Activated naive CD8-positive, alpha-beta T cell treated with anti-CD3 and anti-CD28 coated beads, Interleukin-2, amount 50 U/mL, for 24 hours (primary cell): ENCODE measurements around the gene NMS.

ENCODE experiments used
- ATAC-seq: fragments of 150-1000 bp; cut with Tn5 transposase; one replicate; pipeline ENCODE4 v1.10.0; 2021
- DNase-seq: peaks from one replicate; pipeline ENCODE4 v3.0.0; 2021
- H3K27ac Mint-ChIP-seq: one replicate; pipeline ENCODE4 v1.8.0; 2021; ENCODE audit warnings: mild to moderate bottlenecking, mixed read lengths
- H3K27me3 Mint-ChIP-seq: one replicate; pipeline ENCODE4 v1.8.0; 2021; ENCODE audit warnings: mixed read lengths
- H3K36me3 Mint-ChIP-seq: one replicate; pipeline ENCODE4 v1.8.0; 2021; ENCODE audit warnings: low read depth, mixed read lengths
- H3K4me1 Mint-ChIP-seq: one replicate; pipeline ENCODE4 v1.8.0; 2021; ENCODE audit warnings: mixed read lengths
- H3K4me3 Mint-ChIP-seq: one replicate; pipeline ENCODE4 v1.8.0; 2021; ENCODE audit warnings: mild to moderate bottlenecking, moderate library complexity, mixed read lengths
- H3K9me3 Mint-ChIP-seq: one replicate; pipeline ENCODE4 v1.8.0; 2021; ENCODE audit warnings: mixed read lengths

Gene NMS

GRCh38 chr2:100518801-100519200, 48.5 kb downstream of the NMS start:
- Mint-ChIP-seq H3K4me3 (no peak overlapping the region), H3K27ac (no peak overlapping the region)

GRCh38 chr2:100520224-100520623, 49.9 kb downstream of the NMS start:
- ATAC-seq = no peak
- Mint-ChIP-seq H3K4me3 (no peak overlapping the region), H3K27ac (no peak overlapping the region), H3K9me3 (no peaks in the 10 kb centered on the region), H3K36me3 (no peaks in the 10 kb centered on the region), H3K4me1 (no peaks in the 10 kb centered on the region), H3K27me3 (peaks cover 3% of the 10 kb centered on the region)
- DNase-seq = no peak

More at GRCh38 chr2:100518801-100519200, 48.5 kb downstream of the NMS start:
- Mint-ChIP-seq H3K36me3 (no peaks in the 10 kb centered on the region), H3K27me3 (peaks cover 3% of the 10 kb centered on the region), H3K4me1 (no peaks in the 10 kb centered on the region), H3K9me3 (no peaks in the 10 kb centered on the region)
- ATAC-seq (no peak), DNase-seq (no peak)

- Mint-ChIP-seq H3K27ac (no peak overlapping the region), H3K4me3 (no peak overlapping the region), H3K4me1 (no peaks in the 10 kb centered on the region), H3K36me3 (no peaks in the 10 kb centered on the region), H3K9me3 (no peaks in the 10 kb centered on the region), H3K27me3 (peaks cover 3% of the 10 kb centered on the region)
- no peak for ATAC-seq
- no peak for DNase-seq
Observed at GRCh38 chr2:100522430-100522829, 52.1 kb downstream of the NMS start.

- Mint-ChIP-seq H3K9me3 (no peaks in the 10 kb centered on the region), H3K36me3 (no peaks in the 10 kb centered on the region), H3K27me3 (no peaks in the 10 kb centered on the region), H3K27ac (no peak overlapping the region), H3K4me1 (no peaks in the 10 kb centered on the region), H3K4me3 (no peak overlapping the region)
- DNase-seq (no peak), ATAC-seq (no peak)
Observed at GRCh38 chr2:100524331-100524730, 54.0 kb downstream of the NMS start.

- DNase-seq (no peak), ATAC-seq (no peak)
- H3K27me3 Mint-ChIP-seq = no peaks in the 10 kb centered on the region
- no peaks in the 10 kb centered on the region for H3K36me3 Mint-ChIP-seq
- H3K4me1 Mint-ChIP-seq = no peaks in the 10 kb centered on the region
- no peaks in the 10 kb centered on the region for H3K9me3 Mint-ChIP-seq
- H3K27ac Mint-ChIP-seq = no peak overlapping the region
- no peak overlapping the region for H3K4me3 Mint-ChIP-seq
Observed at GRCh38 chr2:100526868-100527267, 56.6 kb downstream of the NMS start.

- Mint-ChIP-seq H3K4me1 (no peaks in the 10 kb centered on the region), H3K36me3 (no peaks in the 10 kb centered on the region), H3K27ac (no peak overlapping the region), H3K27me3 (no peaks in the 10 kb centered on the region), H3K4me3 (no peak overlapping the region), H3K9me3 (no peaks in the 10 kb centered on the region)
- DNase-seq (no peak), ATAC-seq (no peak)
Observed at GRCh38 chr2:100527440-100528015, 57.2 kb downstream of the NMS start.

- Mint-ChIP-seq H3K27me3 (peaks cover 4% of the 10 kb centered on the region), H3K9me3 (peaks cover 7% of the 10 kb centered on the region), H3K36me3 (no peaks in the 10 kb centered on the region), H3K4me3 (no peak overlapping the region), H3K4me1 (no peaks in the 10 kb centered on the region), H3K27ac (no peak overlapping the region)
- DNase-seq (no peak), ATAC-seq (no peak)
Observed at GRCh38 chr2:100529176-100529575, 58.9 kb downstream of the NMS start.

- peaks cover 4% of the 10 kb centered on the region for H3K27me3 Mint-ChIP-seq
- DNase-seq = no peak
- H3K27ac Mint-ChIP-seq = no peak overlapping the region
- H3K36me3 Mint-ChIP-seq = no peaks in the 10 kb centered on the region
- no peak overlapping the region for H3K4me3 Mint-ChIP-seq
- peaks cover 7% of the 10 kb centered on the region for H3K9me3 Mint-ChIP-seq
- ATAC-seq = no peak
- H3K4me1 Mint-ChIP-seq = no peaks in the 10 kb centered on the region
Observed at GRCh38 chr2:100529900-100530299, 59.6 kb downstream of the NMS start.
